Measurements from ENCODE around the gene PDCD1LG2. TPM values are rescaled to one million over a fixed set of nuclear protein-coding genes. Genes with fewer than 3 reads are reported as not detected.

Gene PDCD1LG2
- total RNA-seq, 1 experiment from 2014 or later = 0.47 TPM

- no peaks in the 10 kb centered on the region for H3K4me1 ChIP-seq (ENCODE audit: insufficient read depth, low read length, poor library complexity, severe bottlenecking)
- no TSS peak for BruUV-seq (replicated peaks)
- no peak overlapping the region for H3K27ac ChIP-seq (ENCODE audit: low read depth, low read length, poor library complexity, severe bottlenecking)
- no peaks in the 10 kb centered on the region for H3K9me3 ChIP-seq (ENCODE audit: low read depth, low read length, poor library complexity, severe bottlenecking)
- intact Hi-C loops (cut with micrococcal nuclease; ENCODE audit: unreplicated experiment) = no loop called here
- no peaks in the 10 kb centered on the region for H3K36me3 ChIP-seq (ENCODE audit: insufficient read depth, low read length, poor library complexity, severe bottlenecking)
- ChIA-PET POLR2A (ENCODE audit: low non-redundant PET) (no interaction called here), CTCF (no interaction called here)
- no peak overlapping the region for H3K4me3 ChIP-seq (ENCODE audit: low read depth, low read length, poor library complexity, severe bottlenecking)
- no peaks in the 10 kb centered on the region for H3K27me3 ChIP-seq (replicated peaks; ENCODE audit: insufficient read depth, low read depth, low read length, poor library complexity)
- TF ChIP-seq EZH2 (IDR thresholded peaks at IDR 0.05; ENCODE audit: borderline replicate concordance, low read depth, low read length, poor library complexity, severe bottlenecking) (no peak), CTCF (conservative IDR thresholded peaks at IDR 0.05; ENCODE audit: low read depth, low read length) (no peak)
- no peak for DNase-seq (ENCODE audit: low spot score)
Observed at GRCh38 chr9:5553211-5553610, 42.9 kb downstream of the PDCD1LG2 start.

- Histone ChIP-seq H3K36me3 (ENCODE audit: insufficient read depth, low read length, poor library complexity, severe bottlenecking) (no peaks in the 10 kb centered on the region), H3K4me1 (ENCODE audit: insufficient read depth, low read length, poor library complexity, severe bottlenecking) (no peaks in the 10 kb centered on the region), H3K9me3 (ENCODE audit: low read depth, low read length, poor library complexity, severe bottlenecking) (no peaks in the 10 kb centered on the region), H3K27me3 (replicated peaks; ENCODE audit: insufficient read depth, low read depth, low read length, poor library complexity) (no peaks in the 10 kb centered on the region), H3K27ac (ENCODE audit: low read depth, low read length, poor library complexity, severe bottlenecking) (no peak overlapping the region), H3K4me3 (ENCODE audit: low read depth, low read length, poor library complexity, severe bottlenecking) (no peak overlapping the region)
- DNase-seq (ENCODE audit: low spot score) = no peak
- intact Hi-C loops (cut with micrococcal nuclease; ENCODE audit: unreplicated experiment) = no loop called here
- POLR2A ChIA-PET (ENCODE audit: low non-redundant PET) = no interaction called here
- CTCF ChIA-PET = no interaction called here
- BruUV-seq (replicated peaks) = no TSS peak
- no peak for TF ChIP-seq CTCF (conservative IDR thresholded peaks at IDR 0.05; ENCODE audit: low read depth, low read length)
- no peak for TF ChIP-seq EZH2 (IDR thresholded peaks at IDR 0.05; ENCODE audit: borderline replicate concordance, low read depth, low read length, poor library complexity, severe bottlenecking)
Observed at GRCh38 chr9:5554254-5554653, 43.9 kb downstream of the PDCD1LG2 start.

GRCh38 chr9:5556101-5556705, 45.9 kb downstream of the PDCD1LG2 start:
- no peak overlapping the region for H3K27ac ChIP-seq (ENCODE audit: low read depth, low read length, poor library complexity, severe bottlenecking)
- no peaks in the 10 kb centered on the region for H3K4me1 ChIP-seq (ENCODE audit: insufficient read depth, low read length, poor library complexity, severe bottlenecking)
- ChIA-PET POLR2A (ENCODE audit: low non-redundant PET) (no interaction called here), CTCF (no interaction called here)
- H3K4me3 ChIP-seq (ENCODE audit: low read depth, low read length, poor library complexity, severe bottlenecking) = no peak overlapping the region
- BruUV-seq (replicated peaks) = no TSS peak
- TF ChIP-seq CTCF (conservative IDR thresholded peaks at IDR 0.05; ENCODE audit: low read depth, low read length) (no peak), EZH2 (IDR thresholded peaks at IDR 0.05; ENCODE audit: borderline replicate concordance, low read depth, low read length, poor library complexity, severe bottlenecking) (no peak)
- no peak for DNase-seq (ENCODE audit: low spot score)
- no peaks in the 10 kb centered on the region for H3K9me3 ChIP-seq (ENCODE audit: low read depth, low read length, poor library complexity, severe bottlenecking)
- intact Hi-C loops (cut with micrococcal nuclease; ENCODE audit: unreplicated experiment) = no loop called here
- H3K27me3 ChIP-seq (replicated peaks; ENCODE audit: insufficient read depth, low read depth, low read length, poor library complexity) = no peaks in the 10 kb centered on the region
- no peaks in the 10 kb centered on the region for H3K36me3 ChIP-seq (ENCODE audit: insufficient read depth, low read length, poor library complexity, severe bottlenecking)
